Measurements from ENCODE around the gene DGKB.

DNA sequence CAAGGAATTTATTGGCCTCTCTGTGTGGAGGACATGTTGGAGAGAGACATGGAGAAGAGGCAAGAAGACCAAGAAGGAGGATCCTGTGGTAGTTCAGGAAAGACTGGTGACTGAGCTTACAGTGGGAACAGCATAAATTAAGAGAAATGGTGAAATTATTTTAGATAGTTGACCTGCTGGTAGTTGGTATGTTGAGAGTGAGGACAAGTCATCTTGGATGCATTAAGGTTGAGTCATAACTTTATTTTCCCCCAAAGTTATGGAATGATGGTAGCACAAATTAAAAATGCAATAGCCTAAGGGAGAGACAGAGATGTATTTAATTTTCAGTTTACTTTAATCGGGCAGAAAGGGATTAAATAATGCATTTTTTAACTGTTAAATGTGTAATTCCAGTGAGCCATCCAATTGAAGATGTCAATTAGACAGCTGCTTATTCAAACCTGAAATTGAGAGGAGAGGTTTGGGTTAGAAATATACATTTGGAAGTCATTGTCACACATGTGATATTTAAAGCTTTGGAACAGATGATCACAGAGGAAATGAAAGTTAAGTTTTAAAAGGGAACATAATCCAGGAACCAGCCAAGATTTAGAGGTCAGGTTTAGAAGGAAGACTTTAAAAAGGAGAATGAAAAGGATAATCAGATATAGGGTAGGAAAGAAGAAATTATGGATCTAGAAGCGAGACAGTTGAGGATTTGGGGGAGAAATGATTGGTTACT is 80.6 kb downstream of the DGKB start:
- TF ChIP-seq CTCF (IDR thresholded peaks at IDR 0.05) = no peak
- no peak for TF ChIP-seq POLR2A (IDR thresholded peaks at IDR 0.05)

Data from adrenal gland (tissue), 5 donors.